Stomach (tissue), 4 donors: Measurements from ENCODE around the gene RAPGEF3.

Experiments used
- EP300 ChIP-seq: sonication (generic); formaldehyde crosslinking; IDR thresholded peaks from one replicate; pipeline ENCODE4 v1.6.1; 2017; ENCODE audit warnings: antibody characterized with exemption
- POLR2A ChIP-seq, 4 donors: fragments of 450-650 bp; IDR thresholded peaks; one replicate each; pipeline ENCODE4 v1.6.1; 2016; ENCODE audit warnings: antibody characterized with exemption in 4 of 4, control low read depth in 2 of 4, mild to moderate bottlenecking in 1 of 4, moderate library complexity in 1 of 4
- POLR2AphosphoS5 ChIP-seq, 3 donors: sonication (generic); formaldehyde crosslinking; IDR thresholded peaks; one replicate each; pipeline ENCODE4 v1.6.1; 2016; ENCODE audit warnings: antibody characterized with exemption in 3 of 3
- TF ChIP-seq, protein P1 (sequence below), 7 experiments: fragments of 450-650 bp in 4 of 7; fragments of 200-600 bp in 3 of 7; sonication (generic) in 3 of 7; IDR thresholded peaks; one replicate each; pipeline ENCODE4 v1.5.1; 2016 to 2019; ENCODE audit warnings: antibody characterized with exemption in 7 of 7, control low read depth in 2 of 7, mild to moderate bottlenecking in 1 of 7

DNA sequence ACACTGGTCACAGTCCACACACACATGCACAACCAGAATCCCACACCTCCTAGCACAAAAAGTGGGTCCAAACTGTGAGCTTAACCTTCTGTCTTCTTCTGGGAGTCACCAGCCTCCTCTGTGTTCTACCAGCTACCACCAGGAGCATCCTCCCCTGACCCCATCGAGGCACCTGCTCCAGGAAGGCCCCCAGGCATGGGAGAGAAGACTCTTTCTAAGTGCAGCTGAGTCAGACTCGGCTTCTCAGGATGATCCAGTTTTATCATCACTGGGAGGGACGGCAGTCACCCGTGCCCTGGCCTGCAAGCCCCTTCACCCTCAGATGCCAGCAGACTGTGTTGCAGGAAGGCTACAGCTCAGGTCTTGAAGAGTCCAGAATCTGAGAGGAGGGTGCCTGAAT, 25.5 kb downstream of the RAPGEF3 start:
- TF ChIP-seq, protein P1, sequence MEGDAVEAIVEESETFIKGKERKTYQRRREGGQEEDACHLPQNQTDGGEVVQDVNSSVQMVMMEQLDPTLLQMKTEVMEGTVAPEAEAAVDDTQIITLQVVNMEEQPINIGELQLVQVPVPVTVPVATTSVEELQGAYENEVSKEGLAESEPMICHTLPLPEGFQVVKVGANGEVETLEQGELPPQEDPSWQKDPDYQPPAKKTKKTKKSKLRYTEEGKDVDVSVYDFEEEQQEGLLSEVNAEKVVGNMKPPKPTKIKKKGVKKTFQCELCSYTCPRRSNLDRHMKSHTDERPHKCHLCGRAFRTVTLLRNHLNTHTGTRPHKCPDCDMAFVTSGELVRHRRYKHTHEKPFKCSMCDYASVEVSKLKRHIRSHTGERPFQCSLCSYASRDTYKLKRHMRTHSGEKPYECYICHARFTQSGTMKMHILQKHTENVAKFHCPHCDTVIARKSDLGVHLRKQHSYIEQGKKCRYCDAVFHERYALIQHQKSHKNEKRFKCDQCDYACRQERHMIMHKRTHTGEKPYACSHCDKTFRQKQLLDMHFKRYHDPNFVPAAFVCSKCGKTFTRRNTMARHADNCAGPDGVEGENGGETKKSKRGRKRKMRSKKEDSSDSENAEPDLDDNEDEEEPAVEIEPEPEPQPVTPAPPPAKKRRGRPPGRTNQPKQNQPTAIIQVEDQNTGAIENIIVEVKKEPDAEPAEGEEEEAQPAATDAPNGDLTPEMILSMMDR (IDR thresholded peaks at IDR 0.05) = no peak
- TF ChIP-seq POLR2A (IDR thresholded peaks at IDR 0.05) (no peak), EP300 (no peak), POLR2AphosphoS5 (IDR thresholded peaks at IDR 0.05) (no peak)
